ELR (cell line): ENCODE measurements around the gene TACC2.
"Not testable (repeated sequence)": the region's sequence is repeated elsewhere in the genome, so short reads cannot be mapped to it uniquely, and the experiment has no call there.

ENCODE experiments used
- DNase-seq: peaks from one replicate; pipeline ENCODE4 v3.0.0-alpha.2; 2015; ENCODE audit warnings: low read depth

Gene TACC2

DNA sequence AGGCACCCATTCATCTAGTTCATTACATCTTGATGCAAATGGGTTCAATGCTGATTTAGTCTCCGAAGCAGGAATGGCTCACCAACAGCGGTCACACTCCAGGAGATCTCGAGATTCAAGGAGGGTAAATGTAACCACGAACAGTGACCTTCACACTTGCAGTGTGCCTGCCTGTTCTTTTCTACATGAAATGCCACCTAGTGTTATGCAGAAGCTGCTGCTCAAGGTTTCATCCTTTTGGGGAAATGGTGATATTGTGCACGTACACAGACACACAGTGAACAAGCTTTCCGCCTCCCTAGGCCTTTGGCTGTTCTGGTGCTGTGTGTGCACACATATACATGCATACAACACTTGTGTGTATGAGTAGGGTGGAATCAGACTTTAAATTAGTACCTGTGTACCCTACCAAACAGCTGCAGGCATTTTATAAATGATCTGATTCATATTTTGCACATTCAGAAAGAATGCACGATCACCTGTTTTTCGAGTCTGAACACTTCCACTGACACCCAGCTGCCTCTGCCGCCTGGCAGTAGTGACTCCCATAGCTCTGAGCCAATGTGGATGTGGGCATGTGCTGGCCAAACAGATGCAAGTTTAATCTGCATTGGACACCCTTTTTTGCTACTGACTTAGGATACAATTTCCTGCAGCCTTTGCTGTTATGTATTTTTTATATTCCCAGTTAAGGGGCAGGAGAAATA is 100.5 kb downstream of the TACC2 start:
- no peak for DNase-seq

DNA sequence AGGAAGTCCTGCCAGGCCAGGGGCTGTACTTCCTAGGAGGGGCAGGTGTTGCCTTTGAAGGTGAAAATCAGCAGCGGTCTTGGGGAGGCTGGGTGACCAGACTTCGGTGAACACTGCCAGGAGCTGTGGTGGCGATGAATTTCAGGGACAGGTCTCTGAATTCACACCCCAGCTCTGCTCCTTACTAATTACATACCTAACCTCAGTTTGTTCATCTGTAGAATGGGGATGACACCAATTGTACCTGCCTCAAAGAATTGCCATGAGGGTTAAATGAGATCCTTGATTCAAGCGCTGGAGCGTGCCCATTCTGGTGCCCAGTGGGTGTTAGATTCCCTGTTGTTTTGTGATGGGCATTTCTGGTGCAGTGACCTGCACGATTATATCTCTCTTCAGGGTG is 102.8 kb downstream of the TACC2 start:
- DNase-seq = no peak

DNA sequence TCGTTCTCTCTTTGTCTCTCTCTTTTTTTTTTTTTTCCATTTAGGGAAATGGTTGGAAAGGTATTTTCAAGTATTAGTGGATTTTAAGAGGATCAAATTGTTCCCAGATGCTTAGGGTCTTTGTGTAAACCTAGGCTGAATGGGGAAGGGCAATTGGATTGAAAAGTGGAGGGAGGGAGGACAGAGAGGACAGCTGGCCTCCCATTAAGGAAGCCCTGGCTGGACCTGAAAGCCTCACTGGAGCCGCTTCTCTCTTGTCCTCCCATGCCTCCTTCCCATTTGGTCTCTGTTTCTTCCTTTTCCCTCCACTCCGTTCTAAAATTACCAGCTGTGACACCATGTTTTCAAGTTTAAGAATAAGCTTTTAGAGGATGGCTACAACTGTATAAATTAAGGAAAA is 104.1 kb downstream of the TACC2 start:
- DNase-seq = no peak

DNA sequence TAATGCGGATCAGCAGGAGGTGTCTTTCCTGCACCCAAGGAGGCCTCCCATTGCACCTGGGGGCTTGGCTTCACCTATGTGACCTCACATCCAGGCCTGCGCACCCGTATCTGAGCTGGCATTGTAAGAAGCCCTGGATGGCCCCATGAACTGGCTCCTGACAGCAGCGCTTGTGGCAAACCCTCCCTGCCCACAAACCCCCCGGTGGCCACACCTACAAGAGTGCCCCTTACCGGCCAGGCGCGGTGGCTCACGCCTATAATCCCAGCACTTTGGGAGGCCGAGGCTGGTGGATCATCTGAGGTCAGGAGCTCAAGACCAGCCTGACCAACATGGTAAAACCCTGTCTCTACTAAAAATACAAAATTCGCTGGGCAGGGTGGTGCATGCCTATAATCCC is 107.2 kb downstream of the TACC2 start:
- DNase-seq = not testable (repeated sequence)

DNA sequence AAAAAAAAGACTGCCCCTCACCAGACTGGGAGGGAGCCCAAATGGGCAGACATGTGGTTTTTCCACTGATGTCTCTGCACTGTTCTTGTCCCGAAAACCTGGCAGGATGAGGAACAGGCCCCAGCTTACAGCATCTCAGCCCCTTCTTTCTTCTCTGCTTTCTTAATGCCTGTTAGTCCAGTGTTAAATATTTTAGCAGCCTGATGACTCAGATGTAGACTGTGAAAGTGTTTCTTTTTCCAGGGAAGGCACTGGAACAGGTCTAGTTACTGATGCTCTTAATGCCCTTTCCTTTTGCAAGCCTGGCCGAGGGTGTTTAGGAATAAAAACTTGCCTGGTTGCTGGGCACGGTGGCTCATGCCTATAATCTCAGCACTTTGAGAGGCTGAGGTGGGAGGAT is 107.7 kb downstream of the TACC2 start:
- DNase-seq = no peak

DNA sequence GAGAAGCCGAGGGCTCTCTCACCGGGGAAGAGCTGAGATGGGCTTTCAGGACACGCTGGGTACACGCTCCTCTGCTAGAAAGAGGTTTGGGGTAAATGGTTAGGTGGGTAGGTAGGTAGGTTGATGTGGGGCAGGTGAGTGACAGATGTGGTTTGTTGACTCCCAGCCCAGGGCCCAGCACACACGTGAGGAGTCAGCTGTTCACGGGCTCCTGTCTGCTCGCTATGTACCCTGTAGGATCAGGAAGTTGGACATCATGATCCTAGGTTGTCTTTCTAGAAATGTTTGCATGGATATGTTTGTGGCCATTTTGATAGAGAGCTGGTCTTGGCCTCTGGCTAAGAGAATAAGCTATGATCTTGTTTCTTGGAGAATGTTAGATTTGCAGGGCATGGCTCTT is 109.0 kb downstream of the TACC2 start:
- DNase-seq = no peak

DNA sequence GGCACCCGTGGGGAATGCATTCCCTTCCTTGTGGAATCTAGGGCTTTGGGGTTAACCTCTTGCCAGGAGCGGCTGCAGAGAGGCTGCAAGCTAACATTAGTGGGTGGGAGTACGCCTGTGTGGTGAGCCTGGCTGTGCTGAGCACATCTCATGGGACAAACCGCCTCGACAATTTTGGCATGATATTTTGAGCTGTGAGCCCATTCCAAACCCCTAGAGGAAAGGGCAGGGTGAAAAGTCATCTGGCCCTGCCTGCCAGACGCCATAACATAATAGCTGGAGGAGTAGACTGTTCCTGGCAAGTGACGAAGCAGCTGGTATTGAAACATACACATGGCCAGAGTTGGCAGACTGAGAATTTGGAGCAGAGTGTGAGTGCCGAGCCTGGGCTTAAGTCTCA is 110.0 kb downstream of the TACC2 start:
- DNase-seq = no peak

DNA sequence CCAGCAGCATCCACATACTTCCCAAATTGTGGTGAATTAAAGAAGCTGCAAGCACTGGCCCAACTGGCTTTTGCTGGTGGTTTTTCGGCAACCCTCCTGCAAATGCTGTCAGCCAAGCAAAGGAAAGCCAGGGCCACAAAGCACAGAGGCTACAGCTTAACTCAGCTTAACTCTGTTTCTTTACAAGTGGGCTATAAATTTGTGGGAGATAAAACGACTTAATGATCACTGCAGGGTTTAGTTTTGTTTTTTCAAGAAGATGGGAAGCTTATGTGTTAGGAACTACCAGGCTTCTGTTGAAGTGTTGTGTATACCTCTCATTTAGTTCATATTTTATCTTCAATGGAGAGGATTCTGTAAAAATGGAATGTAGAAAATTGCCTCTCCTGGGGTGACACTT is 110.6 kb downstream of the TACC2 start:
- no peak for DNase-seq

DNA sequence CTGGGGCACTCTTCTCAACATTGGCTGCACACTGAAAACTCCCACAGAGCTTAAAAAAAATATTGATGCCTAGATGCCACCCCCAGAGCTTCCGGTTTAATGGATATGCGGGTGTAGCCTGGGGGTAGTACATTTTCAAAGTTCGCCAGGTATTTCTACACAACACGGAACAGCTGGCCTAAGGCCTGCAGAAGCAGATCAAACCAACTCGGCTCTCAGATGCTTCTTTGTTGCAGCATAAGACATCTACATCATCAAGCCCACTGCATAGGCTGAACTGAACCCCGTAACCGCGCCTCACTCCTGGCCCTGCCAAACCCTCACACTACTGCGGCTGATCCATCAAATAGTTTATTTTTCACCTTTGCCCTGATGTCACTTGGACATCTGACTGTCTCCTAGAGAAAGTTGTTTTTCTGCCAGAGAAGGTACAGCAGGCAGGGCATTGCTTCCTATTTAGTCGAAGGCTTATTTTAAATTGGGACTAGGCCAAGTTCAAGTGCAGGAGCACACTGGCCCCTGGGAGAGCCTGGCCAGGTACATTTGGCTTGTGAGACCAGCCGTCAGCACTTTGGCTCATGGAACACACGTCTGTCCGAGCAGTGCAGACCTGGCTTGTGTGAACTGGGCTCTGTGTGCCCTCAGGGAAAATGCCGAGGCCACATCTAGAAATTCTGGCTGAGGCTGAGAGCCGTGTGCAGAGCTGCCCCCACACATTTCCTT is 113.3 kb downstream of the TACC2 start:
- DNase-seq = no peak

DNA sequence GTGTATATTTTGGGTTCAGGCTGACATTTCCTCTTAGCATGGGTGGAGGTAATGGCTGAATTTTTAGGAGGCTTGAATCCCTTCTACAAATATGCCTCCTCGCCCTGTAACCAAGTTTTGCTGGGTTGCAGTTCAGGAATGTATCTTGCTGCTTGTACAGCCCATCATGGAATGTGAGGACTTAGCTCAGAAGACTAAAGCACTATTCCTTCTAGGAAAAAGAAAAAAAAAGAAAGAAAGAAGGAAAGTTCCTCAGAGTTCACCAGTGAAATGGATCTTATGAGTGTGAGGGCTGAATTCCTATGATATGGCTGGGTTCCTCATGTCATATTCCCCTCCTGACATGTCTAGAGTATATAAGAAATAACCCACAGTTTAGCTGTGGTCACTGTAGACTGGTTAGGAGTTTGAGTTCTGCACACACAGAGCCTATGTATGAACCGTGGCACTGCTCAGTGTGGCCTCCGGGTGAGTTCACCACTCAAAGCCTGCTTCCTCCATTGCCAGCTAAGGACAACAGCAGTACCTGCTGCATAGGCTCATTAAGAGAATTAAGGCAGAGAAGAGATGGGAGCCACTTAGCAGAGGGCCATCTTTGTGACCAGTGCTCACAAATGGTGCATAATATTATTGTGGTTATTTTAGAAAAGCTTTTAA is 114.0 kb downstream of the TACC2 start:
- no peak for DNase-seq

DNA sequence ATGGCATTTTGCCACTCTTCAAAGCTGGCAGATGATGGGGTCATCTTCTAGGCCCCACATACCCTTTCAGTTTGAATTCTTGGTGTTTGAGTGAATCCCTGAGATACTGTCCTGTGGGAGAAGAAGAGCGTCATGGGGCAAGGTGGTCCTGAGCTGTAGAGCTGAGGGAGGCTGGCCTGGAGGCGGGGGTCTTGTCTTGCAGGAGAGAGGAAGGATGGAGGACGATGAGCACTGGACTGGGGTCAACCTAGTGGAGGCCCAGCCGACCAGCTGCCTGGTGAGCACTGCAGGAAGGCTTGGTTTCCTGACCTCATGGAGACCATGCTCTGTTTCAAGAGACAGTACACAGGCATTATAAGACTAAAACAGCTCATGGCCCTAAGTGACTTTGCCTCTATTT is 114.6 kb downstream of the TACC2 start:
- no peak for DNase-seq

DNA sequence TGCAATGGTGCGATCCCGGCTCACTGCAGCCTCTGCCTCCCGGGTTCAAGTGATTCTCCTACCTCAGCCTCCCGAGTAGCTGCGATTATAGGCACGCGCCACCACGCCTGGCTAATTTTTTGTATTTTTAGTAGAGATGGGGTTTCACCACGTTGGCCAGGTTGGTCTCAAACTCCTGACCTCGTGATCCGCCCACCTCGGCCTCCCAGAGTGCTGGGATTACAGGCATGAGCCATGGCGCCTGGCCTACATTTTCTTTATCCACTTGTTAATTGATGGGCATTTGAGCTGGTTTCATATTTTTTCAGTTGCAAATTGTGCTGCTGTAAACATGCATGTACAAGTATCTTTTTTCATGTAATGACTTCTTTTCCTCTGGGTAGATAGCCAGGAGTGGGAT is 119.8 kb downstream of the TACC2 start:
- not testable (repeated sequence) for DNase-seq

DNA sequence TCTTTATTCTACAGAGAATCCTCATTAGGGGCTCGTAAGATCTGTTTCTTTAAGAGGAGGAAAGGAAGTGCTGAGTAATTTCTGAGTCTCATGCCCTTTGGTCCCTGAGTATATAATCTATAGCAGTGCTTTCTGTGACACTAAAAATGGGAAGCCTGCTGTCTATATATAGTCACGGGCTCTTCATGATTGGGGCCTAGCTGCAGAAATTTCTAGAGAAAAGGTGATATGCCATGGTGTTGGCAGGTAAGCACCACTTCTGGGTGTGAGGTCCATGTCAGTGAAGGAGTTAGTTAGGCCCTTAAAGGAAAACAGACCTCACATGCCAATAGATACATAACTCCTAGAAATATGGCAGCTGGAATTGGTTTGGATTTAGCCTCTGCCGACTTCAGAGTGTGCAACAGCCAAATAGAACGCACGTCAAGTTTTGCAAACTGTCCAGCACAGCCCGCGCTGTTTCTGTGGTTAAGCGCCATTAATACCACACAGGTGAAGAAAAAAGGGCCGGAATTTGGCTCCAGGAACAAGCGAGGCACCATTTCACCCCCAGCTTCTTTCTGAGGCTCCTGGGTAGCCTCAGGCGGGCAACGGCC is 123.2 kb downstream of the TACC2 start:
- DNase-seq = peak; percentile 84

DNA sequence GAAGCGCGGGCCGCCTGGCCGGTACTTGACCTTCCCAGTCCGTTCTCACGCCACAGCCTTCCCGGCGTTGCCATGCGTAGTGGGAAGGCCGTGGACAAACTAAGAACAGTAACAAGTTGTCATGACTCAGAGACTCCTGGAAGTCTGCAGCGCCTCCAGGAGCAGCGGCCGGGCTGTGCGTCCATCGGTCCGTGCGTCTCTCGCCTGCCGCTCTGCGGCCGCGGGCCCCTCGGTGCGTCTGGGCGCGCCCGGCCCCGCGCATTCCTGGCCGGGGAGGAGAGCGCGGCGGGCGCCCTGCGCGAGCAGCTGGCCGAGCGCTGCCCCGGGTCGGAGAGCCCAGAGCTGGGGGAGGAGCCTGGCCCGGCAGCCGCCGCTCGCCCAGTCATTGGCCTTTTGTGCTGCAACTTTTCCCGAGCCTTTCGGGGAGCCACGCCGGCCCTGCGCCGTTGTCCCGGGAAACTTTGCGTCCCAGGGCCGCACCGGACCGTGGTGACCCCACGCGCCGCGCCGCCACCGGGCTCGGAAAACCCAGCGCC is 123.7 kb downstream of the TACC2 start:
- DNase-seq = peak; percentile 98

DNA sequence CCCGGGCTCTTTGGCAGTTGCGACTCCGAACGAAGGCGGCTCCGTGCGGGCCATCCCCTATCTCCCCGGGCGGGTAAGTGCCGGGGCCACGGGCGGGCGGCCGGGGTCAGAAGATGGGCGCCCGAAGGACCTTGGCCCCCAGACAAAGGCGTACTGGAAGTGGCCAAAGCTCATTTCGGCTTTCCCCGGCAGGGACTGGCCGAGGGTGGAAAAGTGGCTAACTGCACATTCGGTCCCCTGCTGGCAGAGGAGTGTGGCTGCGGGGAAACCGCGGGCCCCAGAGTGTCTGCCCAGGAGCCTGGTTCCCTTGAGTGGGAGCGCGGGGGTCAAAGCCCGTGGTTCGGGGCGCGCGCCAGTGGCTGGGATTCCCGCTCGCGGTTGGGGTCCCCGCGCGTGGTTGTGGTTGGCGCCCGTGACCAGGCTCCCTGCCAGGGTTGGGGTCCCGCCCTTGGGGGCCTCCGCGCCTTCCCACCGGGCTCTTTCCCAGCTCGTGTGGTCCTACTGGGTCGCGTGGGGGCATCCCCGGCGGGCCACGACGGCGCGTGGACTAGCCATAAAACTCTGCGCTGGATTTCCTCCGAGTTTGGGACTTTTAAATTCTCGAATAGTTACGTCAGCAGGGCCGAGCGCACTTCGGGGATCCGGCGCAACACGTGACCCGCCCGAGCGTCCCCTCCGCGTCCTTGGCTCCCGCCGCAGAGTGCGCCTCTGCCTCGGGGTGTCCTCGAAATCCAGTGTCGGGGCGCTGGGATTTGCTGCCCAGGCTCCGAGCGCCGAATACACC is 124.4 kb downstream of the TACC2 start:
- DNase-seq = peak; percentile 86

DNA sequence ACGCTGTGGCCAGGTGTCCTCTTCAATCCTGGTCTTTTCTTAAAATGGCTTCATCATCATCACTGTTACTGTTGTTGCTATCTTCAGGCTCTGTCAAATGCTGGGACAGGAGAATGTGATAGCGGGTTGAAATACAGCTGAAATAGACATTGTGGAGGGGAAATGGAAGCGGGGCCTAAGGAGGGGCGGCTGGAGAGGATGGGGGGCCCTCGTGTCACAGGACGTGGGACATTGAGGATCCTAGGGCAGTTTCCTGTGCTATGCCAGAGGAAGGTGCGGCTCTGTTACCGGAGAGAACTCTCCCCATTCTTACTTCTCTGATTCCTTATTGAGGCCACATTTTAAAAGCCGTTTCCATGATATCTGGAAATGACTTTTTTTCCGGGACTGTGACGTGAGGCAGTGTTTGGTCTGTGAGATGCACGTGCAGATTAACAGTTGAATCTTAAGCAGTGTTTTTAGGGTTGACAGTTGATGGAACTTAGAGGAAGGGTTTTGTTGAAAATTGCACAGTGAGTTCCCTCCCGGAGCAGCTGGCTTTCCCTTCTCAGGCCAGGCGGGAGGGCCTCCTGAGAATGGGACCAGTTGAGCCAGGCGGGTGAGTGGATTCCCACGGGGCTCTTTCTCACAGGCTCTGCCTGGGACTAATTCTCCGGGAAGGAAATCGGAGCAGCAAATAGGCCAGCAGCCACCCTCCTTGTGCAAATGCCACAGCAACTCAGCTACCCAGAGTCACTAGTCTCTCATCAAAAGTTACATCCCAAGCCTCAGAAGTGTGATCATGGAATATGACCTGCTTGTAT is 125.2 kb downstream of the TACC2 start:
- peak; percentile 42 for DNase-seq

DNA sequence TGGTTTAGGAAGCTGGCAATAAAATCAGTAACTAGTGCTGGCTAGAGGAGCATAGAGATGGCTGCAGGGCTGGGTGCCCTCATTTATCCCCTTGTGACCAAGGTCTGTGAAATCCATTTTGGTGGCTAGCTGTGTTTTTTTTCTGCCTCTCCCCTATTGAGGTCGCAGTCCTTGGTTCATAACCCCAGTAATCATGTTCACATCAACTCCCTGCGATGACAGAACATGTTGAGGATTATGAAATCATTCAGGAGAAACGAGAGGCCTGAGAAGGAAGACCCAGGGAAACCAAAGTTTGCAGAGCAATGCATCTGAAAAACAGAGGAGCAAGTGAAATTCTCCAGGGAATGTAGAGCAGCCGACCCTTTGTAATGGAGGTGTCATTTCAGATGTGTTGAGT is 126.9 kb downstream of the TACC2 start:
- DNase-seq = no peak

DNA sequence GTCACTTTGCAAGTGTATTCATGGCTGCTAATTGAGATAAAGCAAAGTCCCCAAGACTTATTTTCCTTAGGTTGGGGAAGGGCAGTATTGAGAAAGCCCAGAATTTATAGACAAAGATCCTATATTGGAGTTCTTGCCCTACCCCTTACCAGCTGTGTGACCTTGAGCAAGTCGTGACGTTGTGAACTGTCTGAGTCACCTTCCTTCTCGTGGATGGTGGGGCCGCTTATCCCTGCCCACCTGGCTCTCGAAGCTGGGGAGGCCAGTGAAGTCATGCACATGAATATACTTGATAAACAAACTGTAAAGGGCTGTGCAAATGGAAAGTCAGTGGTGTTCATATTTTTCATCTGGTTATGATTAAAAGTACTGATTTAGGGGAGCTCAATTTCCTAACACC is 127.4 kb downstream of the TACC2 start:
- DNase-seq = peak; percentile 83

DNA sequence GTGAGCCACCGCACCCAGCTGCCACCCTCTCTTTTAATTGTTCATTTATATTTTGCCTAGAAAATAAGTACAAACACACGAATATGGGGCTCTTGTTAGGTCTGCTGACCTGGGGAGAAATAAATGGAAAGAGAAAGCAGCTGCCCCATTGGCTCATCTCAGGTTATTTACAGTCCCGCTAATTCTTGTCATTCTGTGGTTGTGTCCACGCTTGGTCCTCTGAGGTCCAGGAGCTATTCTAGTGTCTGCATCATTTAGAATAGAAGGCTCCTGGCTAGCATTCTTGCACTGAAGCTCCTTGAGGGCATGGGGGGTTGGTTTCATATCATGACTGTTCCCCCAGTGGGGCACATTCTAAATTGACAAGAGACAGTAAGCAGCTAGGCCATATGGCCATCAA is 128.5 kb downstream of the TACC2 start:
- no peak for DNase-seq

DNA sequence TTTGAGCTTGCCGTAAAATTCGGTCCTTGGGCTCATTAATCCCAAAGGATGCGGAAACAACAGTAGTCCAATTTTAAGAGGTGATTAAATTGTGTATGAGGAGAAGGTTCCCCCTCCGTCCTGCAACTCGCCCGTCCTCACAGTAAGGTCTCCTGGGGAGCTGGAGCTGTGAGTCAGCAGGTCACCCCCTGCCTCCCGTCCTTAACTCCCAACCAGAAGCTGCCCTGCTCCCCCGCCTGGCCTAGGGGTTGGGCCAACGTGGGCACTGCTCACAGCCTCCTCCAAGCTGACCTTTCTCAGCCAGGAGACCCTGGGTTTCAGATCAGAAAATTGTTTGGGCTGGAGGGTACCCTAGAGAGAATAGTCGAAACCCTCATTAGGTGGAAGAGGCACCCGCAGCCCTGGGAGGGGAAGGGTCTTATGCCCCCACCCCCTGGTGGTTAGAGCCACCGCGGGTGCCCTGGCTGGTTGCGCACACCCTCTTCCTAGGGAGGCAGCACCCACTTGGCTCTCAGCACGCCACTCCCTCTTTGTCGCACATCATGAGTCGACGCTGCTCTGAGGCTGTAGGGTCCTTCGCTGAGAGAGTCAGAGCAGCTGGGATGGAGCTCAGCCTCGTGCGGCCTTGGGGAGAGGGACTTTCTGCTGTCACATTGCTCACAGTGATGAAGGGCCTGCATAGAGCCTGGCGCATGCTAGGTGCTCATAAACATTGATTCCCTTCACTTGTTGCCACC is 131.2 kb downstream of the TACC2 start:
- no peak for DNase-seq
